Fibroblast of lung (primary cell): ENCODE measurements around the gene PTK7.

Experiments used
- CTCF ChIP-seq, 2 donors: IDR thresholded peaks in 1 of 2; conservative IDR thresholded peaks in 1 of 2; 1 replicate in 1 of 2; 2 replicates in 1 of 2; pipeline ENCODE4 v1.5.1; 2011 to 2012; ENCODE audit warnings: low read length in 2 of 2, control low read depth in 1 of 2, inconsistent platforms in 1 of 2, low read depth in 1 of 2, mild to moderate bottlenecking in 1 of 2
- EZH2 ChIP-seq: IDR thresholded peaks from 2 replicates; pipeline ENCODE4 v1.5.1; 2012; ENCODE audit warnings: low read length, control low read depth, mild to moderate bottlenecking; ENCODE audit errors: missing control alignments

- TF ChIP-seq CTCF (conservative IDR thresholded peaks at IDR 0.05 in 1 of 2, IDR thresholded peaks at IDR 0.05 in 1 of 2; ENCODE audit: low read depth in 1 of 2, low read length in 2 of 2) (no peak), EZH2 (no peak)
Observed at GRCh38 chr6:43186019-43186418, 109.9 kb downstream of the PTK7 start.
